ENCODE results near the gene ANKS1B.

- TF ChIP-seq CTCF (IDR thresholded peaks at IDR 0.05; ENCODE audit: insufficient read depth, low read depth, low read length): peak; percentile 68
- TF ChIP-seq EZH2 (IDR thresholded peaks at IDR 0.05; ENCODE audit: insufficient read depth, low read length): no peak
Observed at GRCh38 chr12:98743362-98743953, 1241.3 kb downstream of the ANKS1B start.
